Measurements from ENCODE around the gene CDX2. TPM values are rescaled to one million over a fixed set of nuclear protein-coding genes. Genes with fewer than 3 reads are reported as not detected.

The CDX2 gene
- polyA plus RNA-seq, 1 donor from 2014 or later = not detected

- H3K4me2 ChIP-seq (ENCODE audit: low read length) = no peak overlapping the region
Observed at GRCh38 chr13:27915301-27916207, 53.6 kb downstream of the CDX2 start.

More at GRCh38 chr13:27915301-27916207, 53.6 kb downstream of the CDX2 start:
- H3K27me3 ChIP-seq (ENCODE audit: insufficient read depth, low read depth, low read length) = peaks cover 95% of the 10 kb centered on the region
- no peaks in the 10 kb centered on the region for H3K79me2 ChIP-seq (replicated peaks; ENCODE audit: insufficient read depth, low read length)
- H3K9me2 ChIP-seq (ENCODE audit: insufficient read depth, low read length) = no peaks in the 10 kb centered on the region
- H3K9ac ChIP-seq (ENCODE audit: low read length) = no peak overlapping the region
- no peak overlapping the region for H3K4me3 ChIP-seq (ENCODE audit: low read length)
- H3K9me3 ChIP-seq (ENCODE audit: low read length) = no peaks in the 10 kb centered on the region
- H3K27ac ChIP-seq (ENCODE audit: low read length) = no peak overlapping the region
- H4K20me1 ChIP-seq (ENCODE audit: insufficient read depth) = no peaks in the 10 kb centered on the region
- no peaks in the 10 kb centered on the region for H3K36me3 ChIP-seq (ENCODE audit: insufficient read depth, low read length)
- no peak overlapping the region for H2AFZ ChIP-seq (ENCODE audit: low read depth, low read length)
- TF ChIP-seq POLR2AphosphoS5 (IDR thresholded peaks at IDR 0.05) (no peak), CTCF (IDR thresholded peaks at IDR 0.05; ENCODE audit: poor library complexity, severe bottlenecking) (no peak), MXI1 (conservative IDR thresholded peaks at IDR 0.05; ENCODE audit: poor library complexity, severe bottlenecking) (no peak), EP300 (conservative IDR thresholded peaks at IDR 0.05; ENCODE audit: poor library complexity, severe bottlenecking) (no peak), RAD21 (conservative IDR thresholded peaks at IDR 0.05) (no peak), REST (IDR thresholded peaks at IDR 0.05; ENCODE audit: borderline replicate concordance) (no peak), SMC3 (conservative IDR thresholded peaks at IDR 0.05; ENCODE audit: poor library complexity) (no peak), TAF1 (IDR thresholded peaks at IDR 0.05; ENCODE audit: low read depth) (no peak), EZH2 (IDR thresholded peaks at IDR 0.05; ENCODE audit: borderline replicate concordance, insufficient read depth, low read length, poor library complexity, severe bottlenecking) (no peak)
- H3F3A ChIP-seq (ENCODE audit: insufficient read depth, low read length, poor library complexity, severe bottlenecking) = no peaks in the 10 kb centered on the region

All from neural cell (in vitro differentiated cells).